ENCODE data around the gene SAMD3.

DNA sequence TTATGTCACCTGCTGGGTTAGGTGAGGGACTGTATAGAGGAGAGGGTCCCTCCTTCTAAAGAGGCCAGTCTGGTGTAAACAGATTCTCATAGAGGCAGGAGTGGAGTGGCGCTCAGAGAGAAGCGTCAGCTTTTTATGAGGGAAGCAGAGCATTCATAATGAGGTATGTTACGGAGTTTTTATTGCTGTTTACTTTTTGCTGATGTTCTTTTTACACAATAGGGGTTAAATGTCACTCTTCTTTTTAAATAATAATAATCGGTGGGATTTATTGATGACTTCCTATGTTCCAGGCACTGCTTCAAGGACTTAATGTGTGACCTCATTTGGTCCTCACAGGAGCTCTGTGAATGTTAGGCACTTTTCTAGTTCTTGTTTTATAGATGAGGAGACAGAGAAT lies 124.4 kb downstream of the SAMD3 start:
- TF ChIP-seq, protein P1, sequence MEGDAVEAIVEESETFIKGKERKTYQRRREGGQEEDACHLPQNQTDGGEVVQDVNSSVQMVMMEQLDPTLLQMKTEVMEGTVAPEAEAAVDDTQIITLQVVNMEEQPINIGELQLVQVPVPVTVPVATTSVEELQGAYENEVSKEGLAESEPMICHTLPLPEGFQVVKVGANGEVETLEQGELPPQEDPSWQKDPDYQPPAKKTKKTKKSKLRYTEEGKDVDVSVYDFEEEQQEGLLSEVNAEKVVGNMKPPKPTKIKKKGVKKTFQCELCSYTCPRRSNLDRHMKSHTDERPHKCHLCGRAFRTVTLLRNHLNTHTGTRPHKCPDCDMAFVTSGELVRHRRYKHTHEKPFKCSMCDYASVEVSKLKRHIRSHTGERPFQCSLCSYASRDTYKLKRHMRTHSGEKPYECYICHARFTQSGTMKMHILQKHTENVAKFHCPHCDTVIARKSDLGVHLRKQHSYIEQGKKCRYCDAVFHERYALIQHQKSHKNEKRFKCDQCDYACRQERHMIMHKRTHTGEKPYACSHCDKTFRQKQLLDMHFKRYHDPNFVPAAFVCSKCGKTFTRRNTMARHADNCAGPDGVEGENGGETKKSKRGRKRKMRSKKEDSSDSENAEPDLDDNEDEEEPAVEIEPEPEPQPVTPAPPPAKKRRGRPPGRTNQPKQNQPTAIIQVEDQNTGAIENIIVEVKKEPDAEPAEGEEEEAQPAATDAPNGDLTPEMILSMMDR (IDR thresholded peaks at IDR 0.05; ENCODE audit: low read depth, low read length): no peak
- TF ChIP-seq EZH2phosphoT487 (IDR thresholded peaks at IDR 0.05; ENCODE audit: low read depth): no peak
